ENCODE measurements around the gene BATF. TPM values are rescaled to one million over a fixed set of nuclear protein-coding genes. Genes with fewer than 3 reads are reported as not detected.

Gene BATF
- total and polyA plus RNA-seq, 7 experiments from 2014 or later, result 6.8 to 70.0 (median 18.1) TPM

- Histone ChIP-seq H3K27ac (ENCODE audit: low read depth, low read length) (no peak overlapping the region), H3K4me3 (ENCODE audit: low read length) (no peak overlapping the region), H3K9me3 (ENCODE audit: control insufficient read depth in 2 of 3, low read length in 3 of 3) (no peaks in the 10 kb centered on the region), H3K4me1 (ENCODE audit: control insufficient read depth in 2 of 2, insufficient read depth in 2 of 2, low read length in 2 of 2) (peaks cover 9 to 12% of the 10 kb centered on the region in 2 donors), H3K27me3 (ENCODE audit: control insufficient read depth in 2 of 2, insufficient read depth in 2 of 2, low read length in 2 of 2) (no peaks in the 10 kb centered on the region), H3K36me3 (ENCODE audit: control insufficient read depth in 2 of 3, insufficient read depth in 3 of 3, low read length in 3 of 3) (no peaks in the 10 kb centered on the region)
- ATAC-seq (no peak), DNase-seq (no peak)
- Mint-ChIP-seq H3K27ac (peak overlapping the region in 7 of 9 donors; percentile 17 to 86 (median 62)), H3K4me1 (peaks cover 6 to 19% (median 9%) of the 10 kb centered on the region in 7 donors), H3K4me3 (peak overlapping the region in 5 of 10 donors; percentile 90 to 96 (median 93)), H3K27me3 (peaks cover 0 to 8% (median 0%) of the 10 kb centered on the region in 5 donors), H3K36me3 (no peaks in the 10 kb centered on the region), H3K9me3 (no peaks in the 10 kb centered on the region)
- intact Hi-C loops (cut with micrococcal nuclease), result loop anchor here (1.0 to 5.0 kb wide), 6 partner anchors 11 to 575 kb away; partner anchors contain the start of genes BATF (in 1 of the 2) and GPATCH2L (in 1 of the 2)
- ChIA-PET POLR2A (interaction anchor here (0.8 to 1.8 kb wide), 5 partner anchors 68 to 405 kb away, joined by 3 to 13 read pairs (median 4); partner anchors contain the start of gene TGFB3), CTCF (interaction anchor here (0.8 to 7.4 kb wide), 18 partner anchors 10 to 405 kb away, joined by 3 to 133 read pairs (median 4); partner anchors contain the start of genes BATF, ERG28, TGFB3 and TTLL5)
These were observed 54.8 kb downstream of the BATF start for GRCh38 chr14:75577090-75577489.

GRCh38 chr14:75577729-75578101 is 55.4 kb downstream of the BATF start:
- H3K4me3 Mint-ChIP-seq, result peak overlapping the region in 5 of 10 donors; percentile 90 to 96 (median 93)
- ChIA-PET CTCF (interaction anchor here (0.9 to 7.4 kb wide), 17 partner anchors 9 to 405 kb away, joined by 3 to 133 read pairs (median 4); partner anchors contain the start of genes BATF, ERG28, TGFB3 and TTLL5), POLR2A (interaction anchor here (0.6 to 1.8 kb wide), 6 partner anchors 55 to 404 kb away, joined by 3 to 13 read pairs (median 4); partner anchors contain the start of gene TGFB3)
- Histone ChIP-seq H3K4me1 (ENCODE audit: control insufficient read depth in 2 of 2, insufficient read depth in 2 of 2, low read length in 2 of 2) (peaks cover 9 to 12% of the 10 kb centered on the region in 2 donors), H3K9me3 (ENCODE audit: control insufficient read depth in 2 of 3, low read length in 3 of 3) (no peaks in the 10 kb centered on the region), H3K4me3 (ENCODE audit: low read length) (peak overlapping the region; percentile 64), H3K27me3 (ENCODE audit: control insufficient read depth in 2 of 2, insufficient read depth in 2 of 2, low read length in 2 of 2) (no peaks in the 10 kb centered on the region), H3K27ac (ENCODE audit: low read depth, low read length) (peak overlapping the region; percentile 41), H3K36me3 (ENCODE audit: control insufficient read depth in 2 of 3, insufficient read depth in 3 of 3, low read length in 3 of 3) (no peaks in the 10 kb centered on the region)
- peaks cover 6 to 19% (median 9%) of the 10 kb centered on the region in 7 donors for H3K4me1 Mint-ChIP-seq
- peaks cover 0 to 8% (median 0%) of the 10 kb centered on the region in 5 donors for H3K27me3 Mint-ChIP-seq
- peak; percentile 92 for ATAC-seq
- peak; percentile 45 to 71 (median 54) for DNase-seq
- H3K9me3 Mint-ChIP-seq, result no peaks in the 10 kb centered on the region
- H3K27ac Mint-ChIP-seq, result peak overlapping the region; percentile 34 to 86 (median 75)
- no peaks in the 10 kb centered on the region for H3K36me3 Mint-ChIP-seq
- intact Hi-C loops (cut with micrococcal nuclease), result loop anchor here (1.0 to 5.0 kb wide), 6 partner anchors 11 to 575 kb away; partner anchors contain the start of genes BATF (in 1 of the 2) and GPATCH2L (in 1 of the 2)

- CTCF ChIA-PET, result interaction anchor here (0.6 to 7.4 kb wide), 12 partner anchors 9 to 1982 kb away, joined by 3 to 133 read pairs (median 6); partner anchors contain the start of genes ERG28, TGFB3 and TTLL5
- Histone ChIP-seq H3K4me3 (ENCODE audit: low read length) (peak within 1 kb of the TSS; percentile 64), H3K27ac (ENCODE audit: low read depth, low read length) (peak within 1 kb of the TSS; percentile 41), H3K4me1 (ENCODE audit: control insufficient read depth in 2 of 2, insufficient read depth in 2 of 2, low read length in 2 of 2) (peaks cover 9 to 12% of the 10 kb centered on the region in 2 donors), H3K36me3 (ENCODE audit: control insufficient read depth in 2 of 3, insufficient read depth in 3 of 3, low read length in 3 of 3) (no peaks in the 10 kb centered on the region), H3K27me3 (ENCODE audit: control insufficient read depth in 2 of 2, insufficient read depth in 2 of 2, low read length in 2 of 2) (no peaks in the 10 kb centered on the region), H3K9me3 (ENCODE audit: control insufficient read depth in 2 of 3, low read length in 3 of 3) (no peaks in the 10 kb centered on the region)
- Mint-ChIP-seq H3K27me3 (peaks cover 0 to 8% (median 0%) of the 10 kb centered on the region in 5 donors), H3K4me3 (peak within 1 kb of the TSS in 5 of 10 donors; percentile 90 to 96 (median 93)), H3K4me1 (peaks cover 6 to 19% (median 9%) of the 10 kb centered on the region in 7 donors), H3K36me3 (no peaks in the 10 kb centered on the region), H3K27ac (peak within 1 kb of the TSS; percentile 34 to 86 (median 75)), H3K9me3 (no peaks in the 10 kb centered on the region)
- ATAC-seq (peak; percentile 77), DNase-seq (peak; percentile 12 to 66 (median 42))
- POLR2A ChIA-PET, result interaction anchor here (0.6 to 1.8 kb wide), 6 partner anchors 55 to 404 kb away, joined by 3 to 13 read pairs (median 6); partner anchors contain the start of genes ERG28, TGFB3 and TTLL5
- intact Hi-C loops (cut with micrococcal nuclease), result loop anchor here in 1 of 2 donors (5.0 kb wide), 3 partner anchors 56 to 574 kb away; partner anchors contain the start of genes BATF and GPATCH2L
These were observed 56.0 kb downstream of the BATF start, which contains the start of gene FLVCR2 for GRCh38 chr14:75578102-75578785. FLVCR2 (plus strand) TSS chr14:75578620; CDS start chr14:75578973, 353 bp downstream.

DNA sequence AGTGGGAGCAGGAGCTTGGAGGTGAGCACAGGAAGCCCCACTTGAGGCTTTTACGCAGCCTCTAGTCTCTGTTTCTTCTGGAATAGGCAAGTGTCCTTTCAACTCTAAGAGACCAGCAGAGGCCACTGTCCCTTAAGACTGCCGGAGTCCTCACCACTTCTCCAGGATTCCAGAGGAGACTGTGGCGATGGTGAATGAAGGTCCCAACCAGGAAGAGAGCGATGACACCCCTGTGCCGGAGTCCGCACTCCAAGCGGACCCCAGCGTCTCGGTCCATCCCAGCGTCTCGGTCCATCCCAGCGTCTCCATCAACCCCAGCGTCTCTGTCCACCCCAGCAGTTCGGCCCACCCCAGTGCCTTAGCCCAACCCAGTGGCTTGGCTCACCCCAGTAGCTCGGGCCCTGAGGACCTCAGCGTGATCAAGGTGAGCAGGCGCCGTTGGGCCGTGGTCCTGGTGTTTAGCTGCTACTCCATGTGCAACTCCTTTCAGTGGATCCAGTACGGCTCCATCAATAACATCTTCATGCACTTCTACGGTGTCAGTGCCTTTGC is 56.6 kb downstream of the BATF start:
- DNase-seq, result no peak
- no peaks in the 10 kb centered on the region for H3K36me3 ChIP-seq (ENCODE audit: control insufficient read depth in 2 of 3, insufficient read depth in 3 of 3, low read length in 3 of 3)
- H3K4me1 ChIP-seq (ENCODE audit: control insufficient read depth in 2 of 2, insufficient read depth in 2 of 2, low read length in 2 of 2), result peaks cover 9 to 12% of the 10 kb centered on the region in 2 donors
- no peaks in the 10 kb centered on the region for H3K27me3 ChIP-seq (ENCODE audit: control insufficient read depth in 2 of 2, insufficient read depth in 2 of 2, low read length in 2 of 2)
- Mint-ChIP-seq H3K4me3 (peak overlapping the region in 5 of 10 donors; percentile 90 to 96 (median 93)), H3K27ac (peak overlapping the region in 3 of 9 donors; percentile 34 to 67 (median 43)), H3K27me3 (peaks cover 0 to 7% (median 0%) of the 10 kb centered on the region in 5 donors), H3K4me1 (peaks cover 6 to 19% (median 9%) of the 10 kb centered on the region in 7 donors), H3K9me3 (no peaks in the 10 kb centered on the region), H3K36me3 (no peaks in the 10 kb centered on the region)
- intact Hi-C loops (cut with micrococcal nuclease), result loop anchor here in 1 of 2 donors (5.0 kb wide), 3 partner anchors 57 to 573 kb away; partner anchors contain the start of genes BATF and GPATCH2L
- no peaks in the 10 kb centered on the region for H3K9me3 ChIP-seq (ENCODE audit: control insufficient read depth in 2 of 3, low read length in 3 of 3)
- peak; percentile 43 for ATAC-seq
- ChIA-PET CTCF (interaction anchor here (0.6 to 7.4 kb wide), 7 partner anchors 8 to 1982 kb away, joined by 3 to 133 read pairs (median 9); partner anchors contain the start of genes ERG28, TGFB3 and TTLL5), POLR2A (interaction anchor here (1.1 to 1.2 kb wide), 2 partner anchors 73 to 82 kb away, joined by 5 to 6 read pairs; partner anchors contain the start of genes ERG28 and TTLL5)
- peak overlapping the region; percentile 16 for H3K27ac ChIP-seq (ENCODE audit: low read depth, low read length)
- peak overlapping the region; percentile 64 for H3K4me3 ChIP-seq (ENCODE audit: low read length)

DNA sequence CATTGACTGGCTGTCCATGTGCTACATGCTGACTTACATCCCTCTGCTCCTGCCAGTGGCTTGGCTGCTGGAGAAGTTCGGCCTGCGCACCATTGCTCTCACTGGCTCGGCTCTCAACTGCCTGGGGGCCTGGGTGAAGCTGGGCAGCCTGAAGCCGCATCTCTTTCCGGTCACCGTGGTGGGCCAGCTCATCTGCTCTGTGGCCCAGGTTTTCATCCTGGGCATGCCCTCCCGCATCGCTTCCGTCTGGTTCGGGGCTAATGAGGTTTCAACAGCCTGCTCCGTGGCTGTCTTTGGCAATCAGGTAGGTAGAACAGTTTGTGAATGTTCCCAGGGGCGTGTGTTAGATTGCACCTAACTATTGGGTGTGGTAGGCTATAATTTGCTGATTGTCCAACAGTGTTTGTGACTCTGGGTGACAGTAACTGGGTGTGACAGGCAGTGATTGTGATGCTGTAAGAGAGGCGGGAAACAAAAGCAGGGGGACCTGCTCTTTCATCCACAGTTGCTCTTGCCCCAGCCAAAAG is 57.1 kb downstream of the BATF start:
- peaks cover 0 to 6% (median 0%) of the 10 kb centered on the region in 5 donors for H3K27me3 Mint-ChIP-seq
- no peaks in the 10 kb centered on the region for H3K9me3 Mint-ChIP-seq
- ChIA-PET CTCF (interaction anchor here (7.4 kb wide), 1 partner anchor 76 kb away, joined by 133 read pairs; no protein-coding TSS in a partner anchor), POLR2A (interaction anchor here (1.1 kb wide), 1 partner anchor 81 kb away, joined by 6 read pairs; the partner anchor contains the start of genes ERG28 and TTLL5)
- ATAC-seq (no peak), DNase-seq (no peak)
- Histone ChIP-seq H3K27ac (ENCODE audit: low read depth, low read length) (no peak overlapping the region), H3K4me1 (ENCODE audit: control insufficient read depth in 2 of 2, insufficient read depth in 2 of 2, low read length in 2 of 2) (peaks cover 9 to 12% of the 10 kb centered on the region in 2 donors), H3K9me3 (ENCODE audit: control insufficient read depth in 2 of 3, low read length in 3 of 3) (no peaks in the 10 kb centered on the region), H3K4me3 (ENCODE audit: low read length) (peak overlapping the region; percentile 64), H3K27me3 (ENCODE audit: control insufficient read depth in 2 of 2, insufficient read depth in 2 of 2, low read length in 2 of 2) (no peaks in the 10 kb centered on the region), H3K36me3 (ENCODE audit: control insufficient read depth in 2 of 3, insufficient read depth in 3 of 3, low read length in 3 of 3) (no peaks in the 10 kb centered on the region)
- intact Hi-C loops (cut with micrococcal nuclease), result loop anchor here in 1 of 2 donors (5.0 kb wide), 3 partner anchors 57 to 573 kb away; partner anchors contain the start of genes BATF and GPATCH2L
- H3K4me1 Mint-ChIP-seq, result peaks cover 6 to 19% (median 9%) of the 10 kb centered on the region in 7 donors
- H3K27ac Mint-ChIP-seq, result peak overlapping the region in 5 of 9 donors; percentile 12 to 67 (median 43)
- H3K36me3 Mint-ChIP-seq, result no peaks in the 10 kb centered on the region
- peak overlapping the region in 5 of 10 donors; percentile 90 to 96 (median 93) for H3K4me3 Mint-ChIP-seq

Data from naive thymus-derived CD4-positive, alpha-beta T cell (primary cell).